HepG2 (cell line): ENCODE results near the gene CTBP1. TPM values are rescaled to one million over a fixed set of nuclear protein-coding genes. Genes with fewer than 3 reads are reported as not detected.

ENCODE experiments used
- ATAC-seq: fragments of 200-7000 bp; cut with Tn5 transposase; 3 replicates; pipeline ENCODE4 v1.9.1; 2020; ENCODE audit warnings: mild to moderate bottlenecking, moderate library complexity
- BruUV-seq: library from RNA; stranded (reverse); fragments of 400-500 nt; replicated peaks from 2 replicates; lab custom pipeline; 2021; lab: Mats Ljungman, UMichigan
- CTCF ChIA-PET: fragments of 300-600 bp; formaldehyde crosslinking; extraction: SDS; loops from one replicate; lab custom pipeline; 2021; ENCODE audit warnings: low total read pairs, inconsistent platforms, low intra/inter-chr PET ratio; lab: Yijun Ruan, JAX
- POLR2A ChIA-PET: fragments of 350-600 bp; sonication (Branson Sonifier 250); formaldehyde crosslinking; loops from one replicate; lab custom pipeline; 2020; ENCODE audit warnings: antibody characterized with exemption, inconsistent platforms; lab: Yijun Ruan, JAX
- DNase-seq: peaks from one replicate; pipeline ENCODE4 v3.0.0-alpha.2; 2015; ENCODE audit warnings: low spot score
- FAIRE-seq: peaks from 3 replicates; lab custom pipeline; 2011; peaks lifted over from hg19 to GRCh38; lab: Jason Lieb, UNC
- H2AFZ ChIP-seq: one replicate; pipeline ENCODE4 v1.6.1; 2011; ENCODE audit warnings: low read length, inconsistent platforms
- H3K27ac ChIP-seq: fragments of 300-600 bp; 3 replicates; pipeline ENCODE4 v1.8.0; 2011; ENCODE audit warnings: mixed run types, mild to moderate bottlenecking, mixed read lengths, low read length, inconsistent platforms; ENCODE audit not compliant: insufficient read depth; ENCODE audit errors: extremely low read length
- H3K27me3 ChIP-seq, 2 experiments: fragments of 200-600 bp in 1 of 2; 2 replicates in 1 of 2; 3 replicates in 1 of 2; pipeline versions ENCODE4 v1.6.0 to v1.8.0; 2011; ENCODE audit warnings: low read length in 2 of 2, mild to moderate bottlenecking in 2 of 2, moderate library complexity in 2 of 2, inconsistent platforms in 1 of 2; ENCODE audit not compliant: insufficient read depth in 2 of 2, control insufficient read depth in 1 of 2
- H3K36me3 ChIP-seq, 2 experiments: fragments of 200-600 bp in 1 of 2; replicated peaks in 1 of 2; 2 replicates in 1 of 2; 3 replicates in 1 of 2; pipeline versions ENCODE4 v1.5.1 to v1.8.0; 2011; ENCODE audit warnings: low read length in 2 of 2, inconsistent platforms in 1 of 2; ENCODE audit not compliant: insufficient read depth in 2 of 2, control insufficient read depth in 1 of 2
- H3K4me1 ChIP-seq: 2 replicates; pipeline ENCODE4 v1.5.1; 2012; ENCODE audit warnings: low read length, inconsistent platforms; ENCODE audit not compliant: insufficient read depth
- H3K4me2 ChIP-seq: 2 replicates; pipeline ENCODE4 v1.6.0; 2011; ENCODE audit warnings: low read depth, low read length, inconsistent platforms
- H3K4me3 ChIP-seq, 3 experiments: fragments of 200-600 bp in 1 of 3; sonication (generic), shearing (Covaris generic) in 1 of 3; replicated peaks in 1 of 3; 2 replicates each; pipeline ENCODE4 v1.5.1; 2011 to 2016; ENCODE audit warnings: low read length in 3 of 3, inconsistent platforms in 2 of 3, low read depth in 2 of 3, mild to moderate bottlenecking in 2 of 3, control low read depth in 1 of 3, mixed read lengths in 1 of 3; ENCODE audit not compliant: insufficient read depth in 1 of 3
- H3K79me2 ChIP-seq: one replicate; pipeline ENCODE4 v1.6.1; 2011; ENCODE audit warnings: low read length, inconsistent platforms; ENCODE audit not compliant: insufficient read depth
- H3K9ac ChIP-seq: 2 replicates; pipeline ENCODE4 v1.6.0; 2011; ENCODE audit warnings: mild to moderate bottlenecking, low read depth, low read length, inconsistent platforms; ENCODE audit not compliant: insufficient read depth
- H3K9me3 ChIP-seq: 2 replicates; pipeline ENCODE4 v1.5.1; 2012; ENCODE audit warnings: mild to moderate bottlenecking, low read length
- H4K20me1 ChIP-seq: 2 replicates; pipeline ENCODE4 v1.6.0; 2011; ENCODE audit warnings: inconsistent platforms, mild to moderate bottlenecking, low read length, moderate library complexity; ENCODE audit not compliant: insufficient read depth
- ATM ChIP-seq: fragments of 450-650 bp; IDR thresholded peaks from 2 replicates; pipeline ENCODE4 v1.7.1; 2017; ENCODE audit warnings: mild to moderate bottlenecking, borderline replicate concordance
- KAT2B ChIP-seq: fragments of 150-350 bp; IDR thresholded peaks from 2 replicates; pipeline ENCODE4 v1.6.1; 2014; ENCODE audit warnings: low read depth, low read length, borderline replicate concordance
- MXD4 ChIP-seq: IDR thresholded peaks from 2 replicates; pipeline ENCODE4 v1.6.1; 2016; ENCODE audit warnings: mild to moderate bottlenecking, missing biosample characterization, missing genetic modification reagents
- NBN ChIP-seq: fragments of 450-650 bp; conservative IDR thresholded peaks from 2 replicates; pipeline ENCODE4 v1.6.1; 2017
- SP2 ChIP-seq: sonication (generic); formaldehyde crosslinking; IDR thresholded peaks from 2 replicates; pipeline ENCODE4 v1.5.1; 2020; ENCODE audit warnings: mild to moderate bottlenecking, missing genetic modification reagents
- SP5 ChIP-seq: IDR thresholded peaks from 2 replicates; pipeline ENCODE4 v1.6.1; 2016; ENCODE audit warnings: low read depth, borderline replicate concordance
- ZNF160 ChIP-seq: sonication (generic); formaldehyde crosslinking; IDR thresholded peaks from 2 replicates; pipeline ENCODE4 v1.8.0; 2022; ENCODE audit warnings: mild to moderate bottlenecking, inconsistent platforms, missing genetic modification reagents
- ZNF747 ChIP-seq: sonication (generic); formaldehyde crosslinking; IDR thresholded peaks from 2 replicates; pipeline ENCODE4 v1.8.1; 2023; ENCODE audit warnings: missing genetic modification reagents, mild to moderate bottlenecking, borderline replicate concordance
- WGBS: methylation state at CpG from one replicate; pipeline ENCODE4 v1.1.6; 2017; ENCODE audit warnings: low lambda C conversion rate; 5-methylcytosine and 5-hydroxymethylcytosine counted together
- in situ Hi-C: cut with HindIII; loops from 2 replicates; pipeline ENCODE4 v1.10.0; 2017; ENCODE audit warnings: low pct_unique_long_range_greater_than_20kb; ENCODE audit not compliant: extremely low pct_ligation_motif_present
- intact Hi-C: fragments of 100-400 bp; cut with micrococcal nuclease; formaldehyde crosslinking; loops from one replicate; pipeline ENCODE4 v1.10.0; 2022; ENCODE audit not compliant: unreplicated experiment
- polyA plus RNA-seq, 8 experiments: library from polyadenylated mRNA; depleted of rRNA in 3 of 8; stranded (reverse) in 7 of 8; unstranded in 1 of 8; fragments of >200 nt; fragmentation: Illumina TruSeq in 4 of 8; extraction: Trizol in 4 of 8; gene quantifications; 2 replicates each; pipeline versions ENCODE4 v1.2.1 to v1.2.3, GENCODE V29; 2011 to 2016; ENCODE audit warnings: low read depth in 4 of 8, missing spikeins in 1 of 8, mixed read lengths in 1 of 8; ENCODE audit not compliant: insufficient read depth in 1 of 8
- total RNA-seq, 5 experiments: library from RNA; depleted of rRNA; stranded (reverse); fragments of >200 nt; fragmentation: Illumina TruSeq; extraction: Trizol; gene quantifications; 2 replicates each; pipeline ENCODE4 v1.2.3, GENCODE V29; 2016; ENCODE audit warnings: low read depth in 1 of 5
- TF ChIP-seq, protein P1 (sequence below), 2 experiments: sonication (generic) in 1 of 2; formaldehyde crosslinking in 1 of 2; IDR thresholded peaks; 2 replicates each; pipeline versions ENCODE4 v1.5.1 to v1.6.1; 2011 to 2020; ENCODE audit warnings: borderline replicate concordance in 1 of 2, low read depth in 1 of 2, low read length in 1 of 2, mild to moderate bottlenecking in 1 of 2, missing genetic modification reagents in 1 of 2, moderate library complexity in 1 of 2
- TF ChIP-seq, protein P2 (sequence below): sonication (generic); formaldehyde crosslinking; IDR thresholded peaks from 2 replicates; pipeline ENCODE4 v1.5.1; 2020; ENCODE audit warnings: missing genetic modification reagents, mild to moderate bottlenecking, borderline replicate concordance
- TF ChIP-seq, protein P3 (sequence below): sonication (generic); formaldehyde crosslinking; IDR thresholded peaks from 2 replicates; pipeline ENCODE4 v1.4.0; 2020; ENCODE audit warnings: mild to moderate bottlenecking, low read depth, missing genetic modification reagents
- TF ChIP-seq, protein P4 (sequence below): sonication (generic); formaldehyde crosslinking; IDR thresholded peaks from 2 replicates; pipeline ENCODE4 v1.4.0; 2020; ENCODE audit warnings: missing genetic modification reagents, borderline replicate concordance

Gene CTBP1
- total and polyA plus RNA-seq, 2 of the 13 experiments (the other 11 are each of a cell fraction or from before 2014, with no cell fraction given) = 78.5 to 112 TPM

DNA sequence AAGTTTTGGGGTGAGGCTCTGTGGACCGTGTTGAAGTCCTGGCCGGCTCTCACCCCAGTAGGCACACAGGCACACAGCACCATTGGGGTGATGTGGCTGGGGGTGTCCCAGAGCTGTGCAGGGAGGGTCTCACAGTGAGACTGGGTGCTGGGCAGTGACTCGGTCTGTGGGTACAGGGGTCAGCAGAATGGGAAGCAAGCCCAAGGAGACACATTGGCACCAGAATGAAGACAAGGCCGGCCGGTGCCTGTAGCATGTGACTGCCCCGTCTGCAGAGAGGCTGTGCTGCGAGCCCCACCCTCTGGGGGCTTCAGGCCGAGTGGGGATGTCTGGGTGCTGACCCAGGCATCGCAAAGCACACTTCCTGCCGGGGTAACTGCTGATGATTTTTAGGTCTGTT, 46.0 kb upstream of the CTBP1 start (continued):
- TF ChIP-seq, protein P1, sequence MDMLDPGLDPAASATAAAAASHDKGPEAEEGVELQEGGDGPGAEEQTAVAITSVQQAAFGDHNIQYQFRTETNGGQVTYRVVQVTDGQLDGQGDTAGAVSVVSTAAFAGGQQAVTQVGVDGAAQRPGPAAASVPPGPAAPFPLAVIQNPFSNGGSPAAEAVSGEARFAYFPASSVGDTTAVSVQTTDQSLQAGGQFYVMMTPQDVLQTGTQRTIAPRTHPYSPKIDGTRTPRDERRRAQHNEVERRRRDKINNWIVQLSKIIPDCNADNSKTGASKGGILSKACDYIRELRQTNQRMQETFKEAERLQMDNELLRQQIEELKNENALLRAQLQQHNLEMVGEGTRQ (IDR thresholded peaks at IDR 0.05; ENCODE audit: low read depth, low read length) = no peak
- TF ChIP-seq, protein P1 (CRISPR knock-in tag; IDR thresholded peaks at IDR 0.05; ENCODE audit: borderline replicate concordance) = no peak
- TF ChIP-seq KAT2B (no peak), ATM (no peak), MXD4 (CRISPR knock-in tag) (no peak)
- TF ChIP-seq, protein P2, sequence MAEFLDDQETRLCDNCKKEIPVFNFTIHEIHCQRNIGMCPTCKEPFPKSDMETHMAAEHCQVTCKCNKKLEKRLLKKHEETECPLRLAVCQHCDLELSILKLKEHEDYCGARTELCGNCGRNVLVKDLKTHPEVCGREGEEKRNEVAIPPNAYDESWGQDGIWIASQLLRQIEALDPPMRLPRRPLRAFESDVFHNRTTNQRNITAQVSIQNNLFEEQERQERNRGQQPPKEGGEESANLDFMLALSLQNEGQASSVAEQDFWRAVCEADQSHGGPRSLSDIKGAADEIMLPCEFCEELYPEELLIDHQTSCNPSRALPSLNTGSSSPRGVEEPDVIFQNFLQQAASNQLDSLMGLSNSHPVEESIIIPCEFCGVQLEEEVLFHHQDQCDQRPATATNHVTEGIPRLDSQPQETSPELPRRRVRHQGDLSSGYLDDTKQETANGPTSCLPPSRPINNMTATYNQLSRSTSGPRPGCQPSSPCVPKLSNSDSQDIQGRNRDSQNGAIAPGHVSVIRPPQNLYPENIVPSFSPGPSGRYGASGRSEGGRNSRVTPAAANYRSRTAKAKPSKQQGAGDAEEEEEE = no peak
- TF ChIP-seq, all 625 proteins: peak for 0

DNA sequence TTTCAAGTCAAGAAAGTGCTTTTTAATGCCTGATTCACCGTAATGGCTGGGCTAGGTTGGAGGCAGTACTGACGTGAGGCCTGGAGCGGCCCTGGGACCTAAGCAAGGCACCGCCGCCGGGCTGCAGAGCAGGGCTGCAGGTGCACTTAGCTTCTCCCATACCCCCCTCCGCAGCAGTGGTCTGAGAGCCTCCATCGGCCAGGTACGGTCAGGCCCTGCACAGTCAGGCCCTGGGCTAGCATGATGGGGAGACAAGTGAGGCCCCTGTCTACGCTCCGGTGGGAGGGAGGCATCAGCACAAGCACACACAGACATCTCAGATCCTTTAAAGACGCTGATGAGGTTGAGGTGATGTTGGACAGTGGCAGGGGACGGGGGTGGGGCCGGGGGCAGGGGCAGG, 45.5 kb upstream of the CTBP1 start:
- ChIA-PET POLR2A (interaction anchor here (0.8 kb wide), 1 partner anchor 8 kb away, joined by 3 read pairs; no protein-coding TSS in a partner anchor), CTCF (no interaction called here)
- intact Hi-C loops = no loop called here
- Histone ChIP-seq H3K79me2 (peaks cover 86% of the 10 kb centered on the region), H3K4me1 (peaks cover 30% of the 10 kb centered on the region), H3K4me2 (no peak overlapping the region), H4K20me1 (peaks cover 61% of the 10 kb centered on the region), H2AFZ (no peak overlapping the region), H3K9ac (no peak overlapping the region), H3K9me3 (no peaks in the 10 kb centered on the region), H3K27me3 (no peaks in the 10 kb centered on the region; a peak in 1 of 5 replicates), H3K27ac (no peak overlapping the region), H3K36me3 (peaks cover 13 to 20% of the 10 kb centered on the region in 2 experiments; a peak in 4 of 5 replicates), H3K4me3 (no peak overlapping the region)
- 83% methylated on average over 11 of the region's 14 CpGs for WGBS
- DNase-seq (no peak), FAIRE-seq (no peak), ATAC-seq (no peak)
- in situ Hi-C loops = no loop called here
- BruUV-seq = no TSS peak
- TF ChIP-seq, protein P3, sequence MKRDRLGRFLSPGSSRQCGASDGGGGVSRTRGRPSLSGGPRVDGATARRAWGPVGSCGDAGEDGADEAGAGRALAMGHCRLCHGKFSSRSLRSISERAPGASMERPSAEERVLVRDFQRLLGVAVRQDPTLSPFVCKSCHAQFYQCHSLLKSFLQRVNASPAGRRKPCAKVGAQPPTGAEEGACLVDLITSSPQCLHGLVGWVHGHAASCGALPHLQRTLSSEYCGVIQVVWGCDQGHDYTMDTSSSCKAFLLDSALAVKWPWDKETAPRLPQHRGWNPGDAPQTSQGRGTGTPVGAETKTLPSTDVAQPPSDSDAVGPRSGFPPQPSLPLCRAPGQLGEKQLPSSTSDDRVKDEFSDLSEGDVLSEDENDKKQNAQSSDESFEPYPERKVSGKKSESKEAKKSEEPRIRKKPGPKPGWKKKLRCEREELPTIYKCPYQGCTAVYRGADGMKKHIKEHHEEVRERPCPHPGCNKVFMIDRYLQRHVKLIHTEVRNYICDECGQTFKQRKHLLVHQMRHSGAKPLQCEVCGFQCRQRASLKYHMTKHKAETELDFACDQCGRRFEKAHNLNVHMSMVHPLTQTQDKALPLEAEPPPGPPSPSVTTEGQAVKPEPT (CRISPR knock-in tag) = no peak
- TF ChIP-seq ZNF747 (CRISPR knock-in tag) = no peak
- no peak for TF ChIP-seq SP5 (CRISPR knock-in tag)
- TF ChIP-seq, protein P4, sequence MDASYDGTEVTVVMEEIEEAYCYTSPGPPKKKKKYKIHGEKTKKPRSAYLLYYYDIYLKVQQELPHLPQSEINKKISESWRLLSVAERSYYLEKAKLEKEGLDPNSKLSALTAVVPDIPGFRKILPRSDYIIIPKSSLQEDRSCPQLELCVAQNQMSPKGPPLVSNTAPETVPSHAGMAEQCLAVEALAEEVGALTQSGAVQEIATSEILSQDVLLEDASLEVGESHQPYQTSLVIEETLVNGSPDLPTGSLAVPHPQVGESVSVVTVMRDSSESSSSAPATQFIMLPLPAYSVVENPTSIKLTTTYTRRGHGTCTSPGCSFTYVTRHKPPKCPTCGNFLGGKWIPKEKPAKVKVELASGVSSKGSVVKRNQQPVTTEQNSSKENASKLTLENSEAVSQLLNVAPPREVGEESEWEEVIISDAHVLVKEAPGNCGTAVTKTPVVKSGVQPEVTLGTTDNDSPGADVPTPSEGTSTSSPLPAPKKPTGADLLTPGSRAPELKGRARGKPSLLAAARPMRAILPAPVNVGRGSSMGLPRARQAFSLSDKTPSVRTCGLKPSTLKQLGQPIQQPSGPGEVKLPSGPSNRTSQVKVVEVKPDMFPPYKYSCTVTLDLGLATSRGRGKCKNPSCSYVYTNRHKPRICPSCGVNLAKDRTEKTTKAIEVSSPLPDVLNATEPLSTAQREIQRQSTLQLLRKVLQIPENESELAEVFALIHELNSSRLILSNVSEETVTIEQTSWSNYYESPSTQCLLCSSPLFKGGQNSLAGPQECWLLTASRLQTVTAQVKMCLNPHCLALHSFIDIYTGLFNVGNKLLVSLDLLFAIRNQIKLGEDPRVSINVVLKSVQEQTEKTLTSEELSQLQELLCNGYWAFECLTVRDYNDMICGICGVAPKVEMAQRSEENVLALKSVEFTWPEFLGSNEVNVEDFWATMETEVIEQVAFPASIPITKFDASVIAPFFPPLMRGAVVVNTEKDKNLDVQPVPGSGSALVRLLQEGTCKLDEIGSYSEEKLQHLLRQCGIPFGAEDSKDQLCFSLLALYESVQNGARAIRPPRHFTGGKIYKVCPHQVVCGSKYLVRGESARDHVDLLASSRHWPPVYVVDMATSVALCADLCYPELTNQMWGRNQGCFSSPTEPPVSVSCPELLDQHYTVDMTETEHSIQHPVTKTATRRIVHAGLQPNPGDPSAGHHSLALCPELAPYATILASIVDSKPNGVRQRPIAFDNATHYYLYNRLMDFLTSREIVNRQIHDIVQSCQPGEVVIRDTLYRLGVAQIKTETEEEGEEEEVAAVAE (CRISPR knock-in tag) = no peak
- TF ChIP-seq SP2 (CRISPR knock-in tag) = no peak
- TF ChIP-seq NBN = no peak
- TF ChIP-seq ZNF160 (CRISPR knock-in tag) = no peak
